ENCODE measurements around the gene STRIP1. TPM values are rescaled to one million over a fixed set of nuclear protein-coding genes. Genes with fewer than 3 reads are reported as not detected.

Gene STRIP1
- total RNA-seq, 6 experiments from 2014 or later: 9.9 to 15.5 (median 12.4) TPM

GRCh38 chr1:110060662-110061060 lies 26.2 kb downstream of the STRIP1 start:
- no peak for ATAC-seq
- intact Hi-C loops (cut with DNase I): no loop called here
- H3K27me3 ChIP-seq: no peaks in the 10 kb centered on the region
- H3K36me3 ChIP-seq: peaks cover 0 to 19% (median 3%) of the 10 kb centered on the region in 4 donors
- DNase-seq: no peak
- no peaks in the 10 kb centered on the region for H3K4me1 ChIP-seq
- TF ChIP-seq POLR2A (IDR thresholded peaks at IDR 0.05): no peak
- TF ChIP-seq, protein P1, sequence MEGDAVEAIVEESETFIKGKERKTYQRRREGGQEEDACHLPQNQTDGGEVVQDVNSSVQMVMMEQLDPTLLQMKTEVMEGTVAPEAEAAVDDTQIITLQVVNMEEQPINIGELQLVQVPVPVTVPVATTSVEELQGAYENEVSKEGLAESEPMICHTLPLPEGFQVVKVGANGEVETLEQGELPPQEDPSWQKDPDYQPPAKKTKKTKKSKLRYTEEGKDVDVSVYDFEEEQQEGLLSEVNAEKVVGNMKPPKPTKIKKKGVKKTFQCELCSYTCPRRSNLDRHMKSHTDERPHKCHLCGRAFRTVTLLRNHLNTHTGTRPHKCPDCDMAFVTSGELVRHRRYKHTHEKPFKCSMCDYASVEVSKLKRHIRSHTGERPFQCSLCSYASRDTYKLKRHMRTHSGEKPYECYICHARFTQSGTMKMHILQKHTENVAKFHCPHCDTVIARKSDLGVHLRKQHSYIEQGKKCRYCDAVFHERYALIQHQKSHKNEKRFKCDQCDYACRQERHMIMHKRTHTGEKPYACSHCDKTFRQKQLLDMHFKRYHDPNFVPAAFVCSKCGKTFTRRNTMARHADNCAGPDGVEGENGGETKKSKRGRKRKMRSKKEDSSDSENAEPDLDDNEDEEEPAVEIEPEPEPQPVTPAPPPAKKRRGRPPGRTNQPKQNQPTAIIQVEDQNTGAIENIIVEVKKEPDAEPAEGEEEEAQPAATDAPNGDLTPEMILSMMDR (IDR thresholded peaks at IDR 0.05): no peak
- H3K4me3 ChIP-seq: no peak overlapping the region
- no peaks in the 10 kb centered on the region for H3K9me3 ChIP-seq
- H3K27ac ChIP-seq: no peak overlapping the region
- WGBS (ENCODE audit: insufficient coverage, low coverage, low lambda C conversion rate, missing lambda C conversion rate): 92% methylated on average over 5 of the region's 7 CpGs

DNA sequence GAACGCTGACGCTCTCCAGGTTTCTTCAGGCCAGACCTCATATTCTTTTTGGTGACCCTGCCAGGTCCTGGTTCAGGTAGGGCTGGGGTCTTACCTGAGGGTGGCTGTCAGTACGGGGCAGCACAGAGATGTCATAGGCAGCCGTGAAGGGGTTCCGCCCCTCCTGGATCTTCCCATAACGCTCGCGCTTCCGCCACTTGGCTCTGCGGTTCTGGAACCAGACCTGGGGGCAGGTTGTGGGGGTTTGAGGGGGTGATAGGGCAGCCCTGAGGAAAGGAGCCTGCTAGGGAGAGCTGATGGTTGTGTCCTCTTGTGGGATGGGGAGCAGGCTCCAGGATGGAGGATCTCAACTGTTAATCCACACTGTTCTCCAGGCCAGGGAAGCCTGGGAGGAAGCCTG lies 26.9 kb downstream of the STRIP1 start:
- Histone ChIP-seq H3K27me3 (no peaks in the 10 kb centered on the region), H3K27ac (no peak overlapping the region), H3K4me1 (no peaks in the 10 kb centered on the region), H3K36me3 (peaks cover 0 to 13% (median 0%) of the 10 kb centered on the region in 4 donors), H3K4me3 (no peak overlapping the region), H3K9me3 (no peaks in the 10 kb centered on the region)
- ATAC-seq: no peak
- 85% methylated on average over 5 of the region's 10 CpGs for WGBS (ENCODE audit: insufficient coverage, low coverage, low lambda C conversion rate, missing lambda C conversion rate)
- no peak for DNase-seq
- intact Hi-C loops (cut with DNase I): no loop called here
- no peak for TF ChIP-seq POLR2A (IDR thresholded peaks at IDR 0.05)
- TF ChIP-seq, protein P1 (IDR thresholded peaks at IDR 0.05): no peak

GRCh38 chr1:110062612-110063011 lies 28.2 kb downstream of the STRIP1 start:
- WGBS (ENCODE audit: insufficient coverage, low coverage, low lambda C conversion rate, missing lambda C conversion rate): 80% methylated on average over 2 of the region's 2 CpGs
- peaks cover 2 to 6% of the 10 kb centered on the region in 2 donors for H3K27me3 ChIP-seq

GRCh38 chr1:110063781-110064180 lies 29.4 kb downstream of the STRIP1 start:
- 33% methylated on average over 1 of the region's 4 CpGs for WGBS (ENCODE audit: insufficient coverage, low coverage, low lambda C conversion rate, missing lambda C conversion rate)
- peaks cover 12 to 17% of the 10 kb centered on the region in 2 donors for H3K27me3 ChIP-seq
- H3K4me3 ChIP-seq: no peak overlapping the region
- DNase-seq: no peak
- H3K36me3 ChIP-seq: no peaks in the 10 kb centered on the region
- H3K27ac ChIP-seq: no peak overlapping the region
- intact Hi-C loops (cut with DNase I): no loop called here
- ATAC-seq: no peak
- no peaks in the 10 kb centered on the region for H3K9me3 ChIP-seq
- TF ChIP-seq POLR2A (IDR thresholded peaks at IDR 0.05): no peak
- TF ChIP-seq, protein P1 (IDR thresholded peaks at IDR 0.05): no peak
- no peaks in the 10 kb centered on the region for H3K4me1 ChIP-seq

More at GRCh38 chr1:110062612-110063011, 28.2 kb downstream of the STRIP1 start:
- Histone ChIP-seq H3K4me1 (no peaks in the 10 kb centered on the region), H3K9me3 (no peaks in the 10 kb centered on the region), H3K27ac (no peak overlapping the region), H3K4me3 (no peak overlapping the region), H3K36me3 (peaks cover 0 to under 1% (median 0%) of the 10 kb centered on the region in 4 donors)
- DNase-seq (no peak), ATAC-seq (no peak)
- intact Hi-C loops (cut with DNase I): no loop called here
- TF ChIP-seq POLR2A (IDR thresholded peaks at IDR 0.05): no peak
- TF ChIP-seq, protein P1 (IDR thresholded peaks at IDR 0.05): no peak

All from right lobe of liver (tissue), 6 donors.